ENCODE results near the gene ONECUT3. TPM values are rescaled to one million over a fixed set of nuclear protein-coding genes. Genes with fewer than 3 reads are reported as not detected.

ONECUT3 gene
- polyA plus RNA-seq, 10 donors: 0.03 TPM; not detected in 7

GRCh38 chr19:1813192-1814182 is 60.2 kb downstream of the ONECUT3 start:
- peak in 1 of 3 donors; percentile 4 for DNase-seq

DNA sequence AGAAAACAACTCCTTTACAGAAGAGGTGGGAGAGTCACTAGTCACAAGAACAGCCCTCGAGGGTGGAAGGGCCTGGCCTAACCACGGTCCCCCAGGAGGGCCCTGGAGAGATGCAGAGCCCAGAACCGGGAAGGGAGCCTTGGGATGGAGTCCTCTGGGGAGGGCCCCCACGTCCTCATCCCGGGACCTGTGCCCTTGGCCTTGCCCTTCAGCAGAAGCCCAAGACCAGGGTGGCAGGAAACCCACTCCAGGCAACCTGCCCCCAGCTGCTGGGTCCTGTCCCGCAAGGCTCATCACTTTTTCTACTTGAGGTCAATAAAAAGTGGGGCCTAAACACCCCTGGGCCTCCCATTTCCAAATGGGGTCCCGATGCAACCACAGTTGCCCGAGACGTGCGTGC is 61.1 kb downstream of the ONECUT3 start:
- no peak for DNase-seq

GRCh38 chr19:1814833-1815604 is 61.7 kb downstream of the ONECUT3 start:
- no peak for DNase-seq

- no peak for DNase-seq
These were observed 62.6 kb downstream of the ONECUT3 start for GRCh38 chr19:1815605-1816529.

GRCh38 chr19:1816530-1817298 is 63.4 kb downstream of the ONECUT3 start:
- DNase-seq: peak in 1 of 3 donors; percentile 2

DNA sequence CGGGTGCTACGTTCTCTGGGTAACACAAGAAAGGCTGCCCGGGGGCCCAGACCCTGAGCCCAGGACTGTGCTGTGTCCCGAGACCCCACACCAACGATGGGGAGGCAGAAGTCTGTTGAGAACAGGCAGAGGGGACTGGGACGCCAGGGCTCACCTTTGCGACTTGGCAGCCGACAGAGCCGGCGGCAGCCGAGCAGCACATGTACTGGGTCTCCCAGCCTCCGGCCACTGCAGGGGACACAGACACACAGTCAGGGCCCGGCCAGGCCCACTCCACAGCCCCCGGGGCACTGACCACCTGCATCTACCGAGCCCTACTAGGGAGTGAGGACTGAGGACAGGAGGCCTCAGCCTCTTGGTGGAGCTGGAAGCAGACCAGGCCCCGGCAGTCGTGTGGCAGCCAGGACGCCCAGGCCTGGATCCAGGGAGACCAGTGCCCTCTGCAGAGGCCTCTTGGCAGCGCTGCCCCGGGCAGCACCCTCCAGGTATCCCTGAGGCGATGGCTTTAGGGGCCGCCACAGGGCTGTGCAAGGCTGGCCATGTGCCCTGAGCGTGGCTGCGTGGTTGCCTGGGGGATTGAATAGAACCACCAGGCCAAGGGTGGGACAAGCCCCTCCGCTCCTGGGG is 64.4 kb downstream of the ONECUT3 start:
- no peak for DNase-seq

- no peak for DNase-seq
These were observed 65.4 kb downstream of the ONECUT3 start for GRCh38 chr19:1818549-1819195.

GRCh38 chr19:1819341-1820255 is 66.3 kb downstream of the ONECUT3 start:
- peak in 1 of 3 donors; percentile 68 for DNase-seq

GRCh38 chr19:1822210-1822609 is 68.9 kb downstream of the ONECUT3 start:
- no peak for DNase-seq

DNA sequence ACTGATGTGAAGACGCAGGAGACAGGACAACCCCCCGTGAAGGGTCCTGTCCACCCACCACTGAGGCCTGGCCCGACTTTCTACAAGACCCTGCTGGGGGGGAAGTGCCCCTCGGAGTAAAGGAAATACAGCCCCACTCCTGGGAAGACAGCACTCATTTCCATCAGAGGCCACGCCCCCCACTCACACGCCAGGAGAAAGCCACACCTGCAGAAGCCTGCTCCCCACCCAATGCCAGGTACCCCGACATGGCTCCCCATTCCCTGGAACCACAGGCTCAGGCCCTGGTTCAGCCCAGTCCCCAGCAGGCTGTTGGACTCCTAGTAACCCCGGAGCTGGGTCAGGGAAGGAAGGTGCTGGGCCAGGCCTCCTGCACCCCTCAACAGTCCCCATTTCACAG is 69.7 kb downstream of the ONECUT3 start:
- no peak for DNase-seq

DNA sequence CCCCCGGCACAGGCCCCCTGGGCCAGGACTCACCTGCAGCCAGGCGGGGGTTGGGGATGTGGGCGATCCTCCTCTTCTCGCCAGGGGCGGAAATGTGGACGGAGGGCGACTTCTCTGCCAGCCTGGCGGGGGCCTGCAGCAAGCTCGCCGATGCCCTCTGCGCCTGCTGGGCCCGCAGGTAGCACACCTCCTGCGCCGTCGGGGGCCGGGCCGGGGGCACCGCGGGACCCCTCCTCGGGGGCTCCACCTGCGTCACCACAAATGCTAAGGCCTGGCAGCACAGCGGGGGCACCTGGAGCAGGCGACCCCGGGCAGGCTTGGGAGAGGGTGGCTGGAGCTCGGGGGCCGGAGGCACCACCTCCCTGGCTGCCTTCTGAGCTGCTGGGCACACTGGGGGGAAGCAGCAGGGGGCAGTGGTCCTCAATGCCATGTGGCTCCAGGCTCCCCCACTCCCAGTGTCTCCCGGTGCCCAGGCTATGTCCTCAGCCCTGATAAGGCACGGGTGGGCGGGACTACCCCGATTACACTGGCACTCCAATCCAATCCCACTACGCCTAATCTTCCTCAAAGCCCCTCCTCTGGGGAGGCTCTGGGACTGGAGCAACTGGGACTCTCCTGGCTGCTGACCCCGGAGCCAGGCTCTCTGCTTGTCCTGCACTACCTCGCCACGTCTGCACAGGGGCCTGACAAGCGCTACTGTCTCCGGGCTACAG is 70.4 kb downstream of the ONECUT3 start:
- DNase-seq: no peak

DNA sequence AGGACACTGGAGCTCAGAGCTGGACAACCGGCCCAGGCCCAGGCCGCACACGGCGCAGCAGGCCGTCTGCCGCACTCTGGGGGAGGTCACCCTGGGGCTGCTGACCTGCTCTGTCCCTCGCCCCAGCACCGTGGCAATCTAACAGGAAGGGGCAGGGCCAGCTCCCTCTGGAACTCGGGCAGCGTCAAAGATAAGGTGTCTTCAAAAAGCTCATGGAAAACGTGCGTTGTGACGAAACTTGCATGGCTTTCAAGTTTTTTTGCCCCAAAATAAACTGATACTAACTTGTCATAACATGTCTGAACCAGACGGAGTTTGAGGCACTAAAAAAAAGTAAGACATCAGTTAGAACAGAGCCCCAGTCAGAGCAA is 70.9 kb downstream of the ONECUT3 start:
- no peak for DNase-seq

DNA sequence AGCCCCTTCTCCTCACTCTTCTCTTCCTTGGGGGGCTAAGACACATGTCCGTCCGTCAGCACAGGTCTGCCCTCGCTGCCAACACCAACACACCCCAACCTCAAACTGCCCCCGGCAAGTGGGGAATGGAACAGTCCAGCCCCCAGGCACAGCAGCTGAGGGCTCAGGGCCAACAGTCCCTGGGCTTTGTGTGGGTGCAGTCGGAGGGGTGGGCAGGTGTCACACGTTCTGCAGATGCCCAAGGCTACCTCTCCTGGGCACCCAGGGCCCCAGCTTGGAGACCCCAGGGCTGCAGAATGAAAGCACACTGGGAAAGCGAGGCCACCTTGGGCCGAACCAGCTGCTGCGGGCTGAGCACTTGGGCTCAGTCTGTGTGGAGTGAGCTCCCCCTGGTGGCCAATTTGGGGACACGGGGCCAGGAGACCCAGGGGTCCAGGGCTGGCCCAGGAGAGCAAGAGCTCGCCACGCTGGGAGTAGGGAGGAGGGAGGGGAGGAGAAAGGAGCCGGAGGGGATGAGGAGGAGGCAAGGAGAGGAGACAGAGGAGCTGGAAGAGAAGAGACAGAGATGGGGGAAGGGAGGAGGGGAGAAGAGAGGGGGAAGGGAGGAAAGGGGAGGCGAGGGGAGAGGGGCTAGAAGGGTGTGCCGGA is 72.7 kb downstream of the ONECUT3 start:
- DNase-seq: peak; percentile 51 to 88 (median 75)

- DNase-seq: peak in 1 of 3 donors; percentile 53
These were observed 73.5 kb downstream of the ONECUT3 start for GRCh38 chr19:1826557-1827521.

- no peak for DNase-seq
These were observed 74.4 kb downstream of the ONECUT3 start for GRCh38 chr19:1827566-1828278.
